NCI-H2171 (cell line): ENCODE data around the gene CAMTA1.

Experiments
- DNase-seq: peaks from one replicate; lab custom pipeline; 2025; lab: John Stamatoyannopoulos, UW

Gene CAMTA1

DNA sequence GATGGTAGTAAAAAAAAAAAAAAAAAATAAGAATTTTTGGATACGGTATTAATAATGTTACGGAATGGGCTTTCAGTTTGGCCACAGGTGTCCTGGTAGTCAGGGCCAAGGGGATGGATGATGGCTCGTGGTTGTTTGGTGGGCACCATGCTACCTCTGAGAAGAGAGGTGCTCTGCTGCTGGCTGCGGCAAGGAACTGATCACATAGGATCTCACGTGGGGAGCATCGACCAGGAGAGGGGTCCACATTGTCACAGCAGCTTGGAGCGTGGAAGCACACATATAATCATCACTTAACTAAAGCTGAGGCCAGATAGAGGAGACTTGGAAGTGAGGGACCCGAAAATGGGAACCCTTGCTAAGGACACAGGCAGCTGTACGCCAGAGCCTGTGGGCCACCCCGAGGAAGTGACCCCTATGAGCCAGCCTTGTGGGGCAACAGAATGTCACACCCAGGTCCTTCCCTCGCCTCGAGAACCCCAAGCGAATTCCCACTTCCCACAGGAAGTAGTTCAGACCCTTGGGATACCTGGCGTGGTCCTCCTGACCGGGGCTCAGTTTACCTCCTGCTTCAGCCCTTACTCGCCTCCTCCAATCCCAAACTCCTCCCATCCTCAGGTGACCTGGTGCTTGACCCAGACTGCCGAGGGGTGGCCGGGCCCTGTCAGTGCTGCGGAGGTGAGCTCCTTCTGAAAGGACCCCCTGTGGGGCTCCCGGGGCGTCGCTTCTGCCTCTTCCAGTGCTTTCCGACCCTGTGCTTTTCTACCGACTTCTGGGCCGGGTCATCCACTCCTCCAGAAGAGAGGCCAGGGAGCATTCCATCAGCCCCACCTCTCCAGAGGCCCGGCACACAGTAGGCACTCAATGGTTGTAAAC is 222.0 kb downstream of the CAMTA1 start:
- DNase-seq: no peak

GRCh38 chr1:7007902-7008301 is 222.6 kb downstream of the CAMTA1 start:
- DNase-seq: no peak

GRCh38 chr1:7008331-7008730 is 223.1 kb downstream of the CAMTA1 start:
- DNase-seq: no peak

- DNase-seq: no peak
Measured at GRCh38 chr1:7008975-7009740, 223.9 kb downstream of the CAMTA1 start.

- no peak for DNase-seq
Measured at GRCh38 chr1:7009741-7010525, 224.7 kb downstream of the CAMTA1 start.

DNA sequence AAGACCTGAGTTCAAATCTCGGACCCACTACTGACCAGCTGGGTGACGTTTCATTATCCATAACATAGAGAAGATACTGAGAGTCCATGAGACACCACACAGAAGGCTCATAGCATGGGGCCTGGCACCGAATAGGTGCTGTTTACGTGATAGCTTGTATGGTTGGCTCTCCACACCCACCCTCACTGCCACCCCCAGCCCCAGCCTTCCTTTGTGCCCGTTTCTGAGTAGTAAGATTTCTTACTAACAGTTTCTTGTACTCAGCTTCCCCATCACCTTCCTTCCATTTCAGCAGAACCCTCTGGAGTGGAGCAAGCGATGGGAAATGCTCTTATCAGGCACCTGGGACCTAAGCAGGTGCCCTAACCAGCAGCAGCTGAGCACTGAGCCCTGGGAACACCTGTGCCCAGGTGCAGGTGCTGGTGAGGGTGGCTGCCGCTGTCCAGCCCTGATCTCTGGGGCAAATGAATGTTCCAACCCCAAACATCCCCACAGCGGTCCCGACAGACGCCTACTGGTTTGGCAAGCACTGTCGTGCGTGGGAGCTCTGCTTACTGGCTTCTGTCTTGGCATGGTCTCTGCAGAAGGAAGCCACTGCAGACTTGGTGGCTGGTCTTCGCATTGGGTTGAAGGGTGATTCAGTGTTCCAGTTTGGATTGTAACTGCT is 225.4 kb downstream of the CAMTA1 start:
- DNase-seq: no peak

DNA sequence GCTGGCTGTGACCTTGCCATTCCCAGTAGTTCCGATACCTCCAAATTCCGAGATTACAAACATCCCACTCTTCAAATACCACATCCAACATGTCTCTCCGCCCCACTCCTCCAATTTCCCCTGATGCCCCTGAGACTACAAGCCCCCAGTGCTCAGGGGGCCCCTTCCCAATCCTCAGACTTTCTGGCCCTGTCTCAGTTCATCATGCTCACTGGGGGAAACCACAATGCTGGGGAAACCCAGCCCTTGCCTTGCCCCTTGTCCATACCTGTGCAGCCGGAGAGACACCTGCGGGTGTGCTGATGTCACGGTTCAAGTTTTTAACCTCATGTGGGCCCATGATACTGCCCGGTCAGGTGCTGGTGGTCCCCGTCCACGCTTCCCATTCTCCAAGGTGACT is 226.6 kb downstream of the CAMTA1 start:
- DNase-seq: no peak

GRCh38 chr1:7012461-7012924 is 227.2 kb downstream of the CAMTA1 start:
- no peak for DNase-seq

- DNase-seq: no peak
Measured at GRCh38 chr1:7013833-7014639, 228.8 kb downstream of the CAMTA1 start.

DNA sequence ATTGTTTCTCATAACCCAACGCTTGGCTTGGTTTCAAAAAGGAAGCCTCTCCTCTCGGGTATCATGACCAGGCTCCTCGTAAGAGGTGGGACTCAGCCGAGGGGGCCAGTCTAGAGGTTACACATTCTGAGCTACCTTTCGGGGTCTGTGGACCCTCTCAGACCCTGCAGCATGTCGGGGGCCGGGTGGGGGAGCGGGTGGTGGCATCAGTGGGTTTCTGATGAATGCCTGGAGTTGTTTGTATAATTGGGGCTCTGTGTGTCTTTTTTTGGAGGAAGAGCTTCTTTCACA is 229.3 kb downstream of the CAMTA1 start:
- DNase-seq: no peak

DNA sequence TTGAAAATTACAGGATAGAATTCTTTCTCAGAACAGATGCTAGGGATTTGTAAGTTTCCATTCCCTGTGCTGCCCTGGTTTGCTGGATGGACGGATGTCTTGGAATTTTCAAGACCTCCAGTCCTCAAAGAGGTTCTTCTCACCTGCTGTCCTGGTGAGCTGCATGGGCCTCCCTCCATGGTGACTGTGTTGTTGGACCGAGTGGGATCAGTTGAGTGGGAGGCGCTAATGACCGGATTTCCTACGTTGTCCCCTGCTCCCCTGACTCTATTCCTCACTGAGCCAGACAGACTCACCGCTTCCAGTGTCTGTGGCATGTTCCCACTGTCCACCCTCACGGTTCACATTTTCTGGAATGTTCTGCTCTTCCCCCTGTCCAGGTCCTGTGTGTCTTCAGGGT is 229.8 kb downstream of the CAMTA1 start:
- no peak for DNase-seq

DNA sequence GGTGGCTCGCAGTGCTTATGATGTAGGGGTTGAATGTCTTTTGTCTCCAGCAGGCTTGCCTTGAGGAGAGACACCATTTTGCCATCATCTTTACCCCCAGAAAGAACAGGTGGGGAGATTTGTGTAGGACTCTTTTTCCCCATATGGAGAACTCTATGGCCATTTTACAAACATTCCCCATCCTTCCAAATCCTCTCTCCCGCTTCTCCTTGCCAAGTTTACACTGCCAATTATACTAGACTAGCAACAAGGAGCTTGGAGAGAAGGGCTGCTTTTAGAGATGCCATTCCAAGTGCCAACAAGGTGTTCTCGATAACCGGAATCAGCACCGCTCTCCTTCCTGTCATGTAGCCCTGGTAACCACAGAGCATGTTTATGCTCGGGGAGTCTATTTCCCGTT is 233.1 kb downstream of the CAMTA1 start:
- no peak for DNase-seq

- no peak for DNase-seq
Measured at GRCh38 chr1:7018826-7019225, 233.6 kb downstream of the CAMTA1 start.

GRCh38 chr1:7019510-7019909 is 234.3 kb downstream of the CAMTA1 start:
- no peak for DNase-seq

DNA sequence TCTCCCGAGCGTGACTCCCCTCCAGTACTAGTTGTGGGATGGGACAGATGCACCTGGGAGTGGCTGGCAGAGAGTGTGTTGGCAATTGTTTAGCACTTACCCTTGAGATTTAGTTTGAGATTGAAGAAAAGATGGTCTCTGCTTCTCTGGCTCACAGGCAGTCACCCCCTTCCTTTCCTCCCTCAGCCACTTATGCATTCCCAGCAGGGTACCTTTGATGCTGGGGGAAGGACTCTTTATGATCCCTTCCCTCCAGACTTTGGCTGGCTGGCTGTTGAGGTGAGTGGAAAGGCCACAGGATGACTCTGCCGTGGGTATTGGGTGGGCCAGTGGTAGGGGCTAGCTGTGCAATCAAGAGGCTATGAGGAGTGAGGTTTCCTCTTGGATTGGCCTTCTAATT is 236.8 kb downstream of the CAMTA1 start:
- no peak for DNase-seq

DNA sequence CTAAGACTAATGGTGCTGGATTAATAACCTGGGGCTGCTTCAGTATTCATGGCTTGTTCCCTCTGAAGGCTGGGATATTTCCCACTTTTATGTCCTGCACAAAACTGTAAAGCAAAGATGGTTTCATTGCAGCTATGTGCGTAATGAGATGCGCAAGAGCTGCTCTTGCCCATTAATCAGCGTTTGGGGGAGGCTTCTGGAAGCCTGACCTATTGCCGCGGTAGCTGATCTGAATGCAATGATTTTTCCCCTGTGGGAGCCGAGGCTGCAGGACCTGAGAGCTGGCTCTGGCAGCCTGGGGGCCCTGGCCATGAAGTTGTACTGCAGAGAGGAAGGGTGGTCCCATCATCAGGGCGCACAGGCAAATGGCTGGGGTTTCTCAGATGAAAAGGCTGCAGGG is 239.8 kb downstream of the CAMTA1 start:
- DNase-seq: no peak

DNA sequence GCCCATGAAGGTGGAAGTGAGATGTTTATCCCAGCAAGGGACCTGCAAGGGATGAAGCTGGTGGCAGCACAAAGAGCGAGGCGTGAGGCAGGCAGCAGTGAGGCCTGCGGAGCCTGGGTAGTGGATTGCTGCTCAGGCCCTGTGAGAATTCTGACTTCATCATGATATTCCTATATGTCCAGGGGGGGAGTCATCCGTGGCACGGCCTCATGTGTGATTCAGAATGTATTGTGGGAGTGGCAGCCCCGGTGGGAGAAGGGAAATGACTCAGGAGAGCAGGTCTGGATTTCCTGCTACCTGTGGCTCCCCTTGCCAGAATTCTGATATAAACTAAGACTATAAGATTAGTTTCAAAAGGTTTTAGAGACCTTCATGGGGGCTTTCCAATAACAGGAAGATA is 240.9 kb downstream of the CAMTA1 start:
- DNase-seq: no peak

DNA sequence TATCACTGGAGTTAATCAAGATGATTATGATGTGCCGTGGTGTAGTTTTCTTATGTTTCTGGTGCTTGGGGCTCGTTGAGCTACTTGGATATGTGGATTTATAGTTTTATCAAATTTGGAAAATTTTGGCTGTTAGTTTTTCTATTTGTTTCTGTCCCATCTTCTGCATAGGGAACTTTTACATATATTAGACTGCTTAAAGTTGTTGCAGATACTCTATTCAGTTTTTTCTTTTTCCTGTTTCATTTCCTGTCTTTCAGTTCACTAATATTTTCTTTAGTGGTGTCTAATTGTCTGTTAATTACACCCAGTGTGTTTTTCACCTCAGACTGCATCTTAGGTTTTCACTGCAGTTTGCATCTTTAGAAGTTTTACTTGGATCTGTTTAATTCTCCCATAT is 247.7 kb downstream of the CAMTA1 start:
- DNase-seq: no peak

GRCh38 chr1:7036386-7036785 is 251.1 kb downstream of the CAMTA1 start:
- DNase-seq: no peak

- DNase-seq: no peak
Measured at GRCh38 chr1:7039590-7040220, 254.5 kb downstream of the CAMTA1 start.
